ENCODE data around the gene UBE2Q1.

DNA sequence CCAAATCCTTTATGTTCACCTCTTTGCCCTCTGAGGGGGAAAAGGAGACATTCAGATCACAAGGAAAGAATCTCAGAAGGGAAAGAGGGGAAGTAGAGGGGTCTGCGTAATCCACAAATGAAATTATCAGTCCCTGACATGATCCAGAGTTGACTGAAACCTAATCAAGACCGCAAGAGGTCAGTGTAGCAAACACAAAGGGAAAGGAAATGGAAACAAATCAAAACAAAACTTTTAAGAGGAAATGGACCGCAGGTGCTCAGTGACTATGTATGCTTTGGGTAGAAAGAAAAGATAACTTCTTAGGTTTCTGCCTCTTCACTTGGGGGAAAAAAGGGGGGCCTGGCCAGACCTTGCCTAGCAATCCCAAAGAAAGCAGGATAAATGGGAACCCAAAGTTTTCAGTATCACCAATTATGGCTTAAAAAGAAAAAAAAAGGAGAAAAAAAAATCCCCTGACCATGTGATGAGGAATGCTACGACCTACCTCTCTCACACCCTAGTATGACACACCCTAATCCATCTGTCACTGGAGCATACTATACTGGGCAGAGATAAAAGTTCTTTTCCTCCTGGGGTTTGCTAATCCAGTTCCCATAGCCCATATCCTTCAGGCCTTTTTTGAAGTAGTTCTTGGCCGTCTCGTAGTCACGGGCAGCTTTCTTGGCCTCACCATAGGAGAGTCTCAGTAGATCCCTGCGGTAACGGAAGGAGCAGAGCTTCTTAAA is 26.0 kb upstream of the UBE2Q1 start:
- TF ChIP-seq CTCF (IDR thresholded peaks at IDR 0.05) = no peak
- no peak for TF ChIP-seq POLR2A (IDR thresholded peaks at IDR 0.05)
- TF ChIP-seq POLR2AphosphoS5 (IDR thresholded peaks at IDR 0.05) = no peak
